Suppressor macrophage treated with lipopolysaccharide for 4 hours (primary cell): ENCODE data around the gene ALG11.
"Not testable (repeated sequence)": the region's sequence is repeated elsewhere in the genome, so short reads cannot be mapped to it uniquely, and the experiment has no call there.

ENCODE experiments used
- DNase-seq: peaks from one replicate; pipeline ENCODE4 v3.0.0-alpha.2; 2020

ALG11 gene

GRCh38 chr13:52011632-52012511 is at the start of gene ALG11:
ALG11 (plus strand) TSS chr13:52012398; CDS start chr13:52012419, 21 bp downstream.
- peak; percentile 100 for DNase-seq

- no peak for DNase-seq
Observed at GRCh38 chr13:51966186-51966585, 46.0 kb upstream of the ALG11 start.

DNA sequence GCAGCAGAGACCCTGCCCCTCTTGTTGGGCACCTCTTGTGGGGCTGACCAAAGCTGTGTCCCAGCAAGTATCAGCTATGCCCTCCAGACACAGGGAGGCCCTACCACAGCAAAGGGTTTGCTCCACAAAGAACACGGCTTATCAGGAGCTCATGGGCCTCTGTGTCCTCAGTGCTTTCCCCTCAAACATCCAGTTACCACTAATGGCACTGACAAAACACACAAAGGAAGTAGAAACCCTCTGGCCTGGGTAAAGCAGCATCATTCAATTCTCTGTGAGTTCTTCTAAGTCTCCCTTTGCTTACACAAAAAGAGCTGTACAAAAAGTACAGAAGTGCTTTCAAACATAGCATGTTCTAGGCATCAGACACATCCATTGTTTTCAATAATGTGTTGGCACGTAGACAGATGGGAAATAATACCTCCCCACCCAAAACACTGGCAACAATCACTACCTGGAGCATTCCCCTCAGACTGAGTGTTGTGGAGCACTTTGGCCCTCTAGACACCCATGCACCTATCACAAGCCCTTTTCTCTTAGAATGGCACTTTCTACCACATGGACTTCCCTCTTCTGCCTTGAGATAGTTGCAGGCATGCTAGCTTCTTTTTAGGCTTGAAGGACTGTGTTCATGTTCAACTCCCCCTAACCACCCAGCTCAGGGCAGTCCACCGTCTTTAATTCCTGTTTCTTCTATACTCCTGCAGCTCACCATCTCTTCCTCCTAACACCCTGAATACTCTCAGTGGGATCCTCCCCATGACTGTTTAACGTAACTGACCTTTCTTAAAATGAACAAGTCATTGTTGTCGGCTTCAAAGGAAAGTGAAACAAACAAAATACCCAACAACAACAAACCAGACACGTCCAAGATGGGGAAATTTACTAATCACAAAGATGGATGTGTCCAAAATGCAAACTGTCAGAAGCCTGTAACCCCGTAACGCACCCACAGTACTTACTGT is 44.4 kb upstream of the ALG11 start:
- DNase-seq: peak; percentile 10

GRCh38 chr13:51970349-51970748 is 41.8 kb upstream of the ALG11 start:
- DNase-seq: no peak

GRCh38 chr13:51971520-51972426 is 40.4 kb upstream of the ALG11 start:
- no peak for DNase-seq

DNA sequence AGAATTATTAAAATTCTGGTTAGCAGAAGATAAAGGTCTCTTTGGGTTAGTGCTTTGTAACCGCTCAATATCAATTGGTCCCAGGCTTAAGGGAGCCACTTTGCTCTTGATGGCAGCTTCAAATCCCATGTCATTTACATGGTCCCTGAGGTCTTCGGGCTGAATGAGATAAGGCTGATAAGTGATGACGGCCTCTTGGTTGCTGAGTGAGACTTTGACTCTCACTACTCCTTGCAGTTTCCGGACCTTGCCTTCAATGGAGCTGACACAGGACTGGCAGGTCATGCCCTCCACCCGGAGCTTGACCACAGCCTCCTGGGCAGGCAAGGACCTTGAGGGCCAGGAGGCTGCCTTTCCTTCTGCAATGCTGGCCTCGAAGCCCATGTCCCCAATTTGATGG is 37.7 kb upstream of the ALG11 start:
- DNase-seq: no peak

DNA sequence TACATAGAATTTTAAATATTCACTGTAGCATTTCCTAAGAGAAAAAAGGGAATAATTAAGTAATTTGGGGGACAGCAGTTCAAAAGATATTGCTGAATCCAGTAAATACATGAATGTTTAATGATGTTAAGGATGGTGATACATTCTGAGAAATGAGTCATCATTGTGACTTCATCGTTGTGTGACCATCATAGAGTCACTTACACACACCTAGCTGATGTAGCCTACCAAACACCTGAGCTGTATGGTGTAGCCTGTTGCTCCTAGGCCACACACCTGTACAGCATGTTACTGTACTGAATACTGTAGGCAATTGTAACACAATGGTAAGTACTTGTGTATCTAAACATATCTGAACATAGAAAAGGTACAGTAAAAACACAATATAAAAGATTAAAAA is 35.8 kb upstream of the ALG11 start:
- no peak for DNase-seq

DNA sequence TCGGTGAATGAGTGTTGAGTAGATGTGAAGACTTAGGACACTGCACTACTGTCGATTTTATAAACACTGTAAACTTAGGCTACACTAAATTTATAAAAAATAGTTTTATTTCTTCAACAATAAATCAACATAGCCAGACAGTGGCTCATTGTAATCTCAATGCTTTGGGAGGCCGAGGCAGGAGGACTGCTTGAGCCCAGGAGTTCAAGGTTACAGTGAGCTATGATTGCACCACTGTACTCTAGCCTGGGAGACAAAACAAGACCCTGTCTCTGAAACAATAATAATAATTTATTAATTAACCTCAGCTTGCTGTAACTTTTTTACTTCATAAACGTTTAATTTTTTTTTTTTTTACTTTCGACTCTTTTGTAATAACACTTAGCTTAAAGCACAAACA is 35.3 kb upstream of the ALG11 start:
- no peak for DNase-seq

- no peak for DNase-seq
Observed at GRCh38 chr13:51977625-51978024, 34.6 kb upstream of the ALG11 start.

- no peak for DNase-seq
Observed at GRCh38 chr13:51978796-51979556, 33.2 kb upstream of the ALG11 start.

DNA sequence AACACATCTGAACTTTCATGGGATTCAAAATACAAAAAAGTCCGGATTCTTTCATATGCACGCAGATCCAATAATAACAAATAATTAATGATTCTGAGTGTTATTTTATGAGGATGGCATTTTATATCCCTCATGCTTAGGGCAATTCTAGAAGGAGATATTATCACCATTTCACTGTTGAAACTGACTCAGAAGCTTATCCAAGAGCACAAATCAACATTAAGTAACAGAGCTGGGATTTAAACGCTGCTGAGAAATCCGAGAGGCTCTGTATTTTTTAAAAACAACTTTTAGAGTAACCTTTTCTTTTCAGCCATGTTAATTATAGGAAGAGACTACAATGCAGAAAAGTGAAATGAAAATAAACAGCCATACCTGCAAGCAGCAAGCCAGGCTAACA is 31.3 kb upstream of the ALG11 start:
- DNase-seq: no peak

GRCh38 chr13:51981355-51981754 is 30.8 kb upstream of the ALG11 start:
- no peak for DNase-seq

GRCh38 chr13:51983292-51983691 is 28.9 kb upstream of the ALG11 start:
- not testable (repeated sequence) for DNase-seq

- not testable (repeated sequence) for DNase-seq
Observed at GRCh38 chr13:51984904-51985303, 27.3 kb upstream of the ALG11 start.

DNA sequence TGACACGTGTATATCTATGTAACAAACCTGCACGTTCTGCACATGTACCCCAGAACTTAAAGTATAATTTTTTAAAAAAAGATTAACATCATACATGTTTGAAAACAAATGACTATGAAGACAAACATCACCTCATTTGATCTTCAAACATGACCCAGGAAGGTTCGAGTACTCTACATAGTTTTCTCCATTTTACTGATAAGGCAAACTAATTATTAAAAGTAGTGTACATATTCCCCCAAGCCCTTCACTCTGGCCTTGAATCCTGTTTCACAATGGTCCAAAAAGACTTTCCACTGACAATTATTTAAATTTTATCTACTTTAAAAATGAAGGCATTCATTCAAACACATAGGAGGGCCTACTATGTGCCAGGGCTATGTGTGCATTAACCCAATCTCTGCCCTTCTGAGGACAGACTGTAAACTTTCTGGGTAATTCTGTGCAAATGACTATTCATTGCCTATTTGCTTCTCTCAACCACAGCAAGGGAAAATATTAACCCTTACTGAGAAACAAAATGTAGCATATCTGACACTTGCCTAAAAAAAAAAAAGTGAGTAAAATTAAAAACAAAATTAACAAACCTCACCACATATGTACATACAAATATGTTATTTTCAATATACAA is 23.1 kb upstream of the ALG11 start:
- no peak for DNase-seq

DNA sequence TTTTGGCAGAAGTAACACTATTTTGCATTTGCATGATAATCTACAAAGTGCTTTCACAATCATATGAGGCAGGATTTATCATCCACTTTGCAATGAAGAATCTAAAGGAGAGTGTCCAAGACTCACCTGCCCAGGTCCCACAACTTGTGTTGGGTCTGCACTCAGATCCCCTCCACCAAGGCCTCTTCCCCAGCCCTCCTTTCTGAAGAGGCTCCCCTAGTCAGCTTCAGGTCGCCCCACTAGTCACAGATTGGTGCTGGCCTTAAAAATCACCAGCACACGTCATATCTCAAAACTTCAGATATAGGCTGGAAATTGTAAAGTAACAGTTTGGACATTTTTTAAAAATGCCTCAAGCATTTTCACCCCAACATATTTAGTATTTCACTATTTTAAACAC is 18.5 kb upstream of the ALG11 start:
- DNase-seq: no peak

- DNase-seq: no peak
Observed at GRCh38 chr13:51995677-51996551, 16.3 kb upstream of the ALG11 start.

DNA sequence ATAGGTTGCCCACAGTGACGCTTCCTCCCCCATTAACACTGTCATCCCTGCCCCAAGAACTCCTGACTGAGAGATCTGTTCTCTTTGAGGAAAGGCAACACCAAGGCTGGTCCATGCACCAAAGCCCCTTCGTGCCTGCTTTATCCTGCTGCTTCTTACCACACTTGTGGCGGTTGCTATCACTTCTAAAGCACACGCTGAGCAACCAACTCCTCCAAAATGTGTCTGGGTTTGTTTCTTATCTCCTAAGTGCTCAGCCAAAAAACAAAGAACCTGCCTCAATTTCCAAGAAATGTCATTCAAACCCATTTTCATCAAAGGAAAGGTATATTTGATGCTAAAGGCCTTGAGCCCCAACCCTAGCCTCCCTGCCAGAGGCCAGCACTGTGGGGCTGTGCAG is 15.6 kb upstream of the ALG11 start:
- no peak for DNase-seq

DNA sequence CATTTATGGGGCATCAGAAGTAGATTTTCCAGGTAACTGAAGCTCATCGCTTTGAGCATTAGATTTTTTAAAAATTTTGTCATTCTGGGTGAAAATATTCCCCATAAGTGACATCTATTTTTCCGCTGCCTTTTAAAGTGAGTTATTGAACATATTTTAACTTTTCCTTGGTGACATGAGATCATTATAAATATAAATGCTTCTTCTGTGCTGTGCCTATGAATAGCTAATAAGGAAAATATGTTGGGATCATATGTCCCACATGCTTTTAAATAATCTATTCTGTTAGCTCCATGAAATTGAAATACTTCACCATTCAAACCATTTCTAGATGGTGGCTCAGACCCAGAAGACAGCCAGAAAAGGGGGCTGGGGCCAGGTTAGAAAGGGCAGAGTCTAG is 15.0 kb upstream of the ALG11 start:
- no peak for DNase-seq

DNA sequence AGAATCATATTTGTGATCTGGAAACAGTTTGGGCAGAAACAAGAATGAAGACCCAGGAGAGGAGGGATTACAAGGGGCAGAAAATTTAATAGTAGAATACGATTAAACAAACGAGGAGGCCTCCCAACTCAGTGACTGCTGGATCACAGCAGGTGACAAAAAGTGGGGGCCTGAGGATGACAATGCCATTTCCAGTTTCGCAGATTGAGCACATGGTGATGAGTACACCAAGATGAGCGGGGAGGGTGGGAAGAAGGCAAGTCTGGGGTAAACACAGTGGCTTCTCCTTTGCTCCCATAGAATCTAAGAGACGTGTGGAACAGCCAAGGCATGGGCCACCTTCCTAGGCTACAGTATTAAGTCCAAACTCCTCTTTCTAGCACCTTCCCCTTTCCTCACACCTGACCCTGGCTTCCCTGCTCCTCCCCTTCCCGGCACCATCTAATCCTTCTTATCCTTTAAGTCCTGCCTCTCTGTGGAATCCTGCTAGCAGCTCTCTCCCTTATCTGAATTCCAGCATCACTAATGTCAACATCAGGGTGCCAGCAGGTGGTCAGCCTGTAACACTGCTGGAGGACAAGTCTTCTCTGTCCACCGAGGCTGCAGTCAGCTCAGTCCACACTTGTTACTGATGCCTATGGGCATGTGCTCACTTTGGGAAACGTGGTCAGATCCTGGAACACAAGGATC is 14.4 kb upstream of the ALG11 start:
- no peak for DNase-seq
